CD4-positive, alpha-beta T cell treated with Interleukin-6 at 100 ng/mL for 8 hours (primary cell): Measurements from ENCODE around the gene ARL16.
"Not testable (repeated sequence)": the region's sequence is repeated elsewhere in the genome, so short reads cannot be mapped to it uniquely, and the experiment has no call there.

Experiments
- DNase-seq: peaks from one replicate; pipeline ENCODE4 v3.0.0-alpha.2; 2020; ENCODE audit warnings: mixed read lengths, low spot score

The ARL16 gene

DNA sequence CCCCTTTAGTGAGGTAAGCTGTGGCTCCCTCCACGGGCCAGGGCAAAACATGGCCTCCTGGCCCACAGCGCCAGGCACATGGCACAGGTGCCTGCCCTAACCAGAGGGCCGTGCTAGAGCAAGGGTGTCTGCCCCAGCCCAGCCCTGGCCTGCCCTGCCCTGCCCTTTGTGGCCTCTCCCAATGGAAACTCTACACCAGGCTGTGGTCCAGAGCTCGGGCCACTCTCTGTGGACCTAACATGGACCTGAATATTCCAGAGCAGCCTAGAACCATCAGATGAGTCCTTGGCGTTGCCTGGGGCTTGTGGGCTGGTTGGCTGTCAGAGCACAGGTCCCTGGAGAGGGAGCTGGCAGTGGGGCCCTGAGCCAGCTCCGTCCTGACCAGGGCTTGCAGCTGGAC lies 11.6 kb upstream of the ARL16 start:
- no peak for DNase-seq

DNA sequence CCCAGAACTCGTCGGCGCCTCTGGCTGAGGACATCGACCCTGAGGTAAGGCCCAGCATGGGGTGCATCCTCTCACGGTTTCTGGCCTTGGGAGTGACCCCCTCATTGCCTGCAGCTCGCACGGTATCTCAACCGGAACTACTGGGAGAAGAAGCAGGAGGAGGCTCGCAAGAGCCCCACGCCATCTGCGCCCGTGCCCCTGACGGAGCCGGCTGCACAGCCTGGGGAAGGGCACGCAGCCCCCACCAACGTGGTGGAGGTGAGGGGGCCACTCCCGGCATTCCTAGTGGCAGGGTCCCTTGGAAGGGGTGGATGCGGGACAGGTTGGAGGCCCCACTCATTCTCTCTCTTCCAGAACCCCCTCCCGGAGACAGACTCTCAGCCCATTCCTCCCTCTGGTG lies 11.2 kb upstream of the ARL16 start:
- no peak for DNase-seq

- DNase-seq = no peak
Observed at GRCh38 chr17:81693509-81694210, 10.1 kb upstream of the ARL16 start.

GRCh38 chr17:81691608-81692007 lies 8.0 kb upstream of the ARL16 start:
- no peak for DNase-seq

GRCh38 chr17:81691196-81691595 lies 7.6 kb upstream of the ARL16 start:
- no peak for DNase-seq

DNA sequence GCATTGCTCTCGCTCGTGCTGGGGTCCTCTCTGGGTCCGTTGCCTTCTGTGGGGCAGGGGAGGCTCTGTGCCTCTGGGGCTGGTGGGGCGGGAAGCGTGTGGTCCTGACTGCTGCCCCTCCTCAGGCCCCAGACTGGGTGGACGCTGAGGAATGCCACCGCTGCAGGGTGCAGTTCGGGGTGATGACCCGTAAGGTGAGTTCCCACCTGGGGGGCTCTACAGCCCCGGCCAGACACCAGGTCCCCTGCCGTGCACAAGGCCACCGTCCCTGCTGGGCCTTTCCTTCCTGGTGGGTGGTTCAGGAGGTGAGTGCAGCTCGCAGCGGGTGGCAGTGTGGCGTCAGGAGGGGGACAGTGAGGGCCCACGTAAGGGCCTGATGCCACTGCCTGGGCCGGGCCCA lies 7.0 kb upstream of the ARL16 start:
- DNase-seq = no peak

DNA sequence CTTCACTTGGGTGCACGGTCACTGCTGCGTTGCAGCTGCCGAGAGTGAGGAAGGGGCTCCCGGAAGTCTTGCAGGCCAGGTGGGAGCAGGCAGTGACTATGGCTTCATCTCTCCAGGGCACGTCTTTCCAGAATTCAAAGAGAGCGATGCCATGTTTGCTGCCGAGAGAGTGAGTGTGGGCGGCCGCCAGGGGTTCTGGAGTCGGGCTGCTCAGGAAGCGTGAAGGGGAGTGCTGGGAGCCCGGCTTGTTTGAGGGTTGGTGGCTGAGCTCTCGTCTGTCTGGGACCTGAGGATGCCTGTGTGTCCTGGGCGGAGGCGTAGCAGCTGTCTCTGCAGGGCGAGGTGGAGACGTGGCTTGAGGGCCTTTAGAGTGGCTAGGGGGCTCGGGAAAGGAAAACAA lies 6.5 kb upstream of the ARL16 start:
- no peak for DNase-seq

GRCh38 chr17:81688616-81689015 lies 5.0 kb upstream of the ARL16 start:
- no peak for DNase-seq

DNA sequence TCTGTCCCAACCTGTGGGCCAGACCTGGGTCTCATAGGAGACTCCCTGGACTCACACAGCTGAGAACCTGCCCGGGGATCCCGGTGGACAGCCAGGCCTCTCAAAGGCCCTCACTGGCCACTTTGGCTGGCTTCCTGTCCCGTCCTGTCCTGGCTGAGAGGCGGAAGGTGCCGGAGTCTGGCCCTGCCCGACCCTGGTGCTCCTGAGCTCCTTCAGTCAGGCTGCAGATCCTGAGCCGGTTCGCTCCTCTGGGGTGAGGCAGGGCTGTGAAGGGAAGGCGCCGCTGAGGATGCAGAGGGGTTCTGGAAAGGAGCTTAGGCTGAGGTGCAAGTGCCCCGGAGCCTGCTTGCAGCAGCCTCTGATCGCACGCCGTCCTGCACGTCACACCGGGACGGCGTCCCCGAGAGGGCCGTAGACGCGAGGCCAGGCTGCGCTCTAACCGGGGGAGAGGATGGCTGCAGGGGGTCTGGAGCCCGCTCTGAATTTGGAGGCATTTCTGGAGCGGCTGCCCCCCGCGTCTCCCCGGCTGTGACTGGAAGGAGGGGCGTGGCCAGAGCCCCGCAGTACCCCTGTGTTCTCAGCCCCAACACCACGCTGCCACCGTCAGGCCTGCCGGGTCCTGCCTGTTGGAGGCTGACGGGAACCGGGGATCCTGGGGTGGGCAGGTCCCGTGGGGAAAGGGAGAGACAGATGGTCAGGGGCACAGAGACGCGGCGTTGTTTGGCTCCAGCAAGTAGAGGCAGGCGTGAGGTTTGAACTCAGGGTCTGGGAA lies 4.4 kb upstream of the ARL16 start:
- no peak for DNase-seq

GRCh38 chr17:81686614-81687013 lies 3.0 kb upstream of the ARL16 start:
- DNase-seq = no peak

DNA sequence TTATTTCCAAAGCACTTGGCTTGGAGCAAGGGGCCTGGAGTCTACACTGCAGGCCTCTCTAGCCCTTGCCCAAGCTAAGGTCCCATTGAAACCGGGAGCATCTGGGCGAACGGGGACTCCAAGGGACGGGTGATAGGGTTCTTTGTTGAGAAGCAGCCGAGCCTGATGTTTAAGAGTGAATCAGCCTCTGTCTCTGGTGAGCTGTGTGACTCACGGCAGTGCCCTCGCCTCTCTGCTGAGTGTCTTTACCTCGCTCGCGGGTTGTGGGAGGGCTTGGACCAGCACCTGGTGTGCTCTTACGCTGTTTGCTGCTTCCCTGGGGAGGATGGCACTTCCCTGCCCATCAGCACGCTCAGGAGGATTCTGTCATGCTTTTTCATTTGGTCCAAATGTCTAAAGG lies 1.5 kb upstream of the ARL16 start:
- DNase-seq = no peak

DNA sequence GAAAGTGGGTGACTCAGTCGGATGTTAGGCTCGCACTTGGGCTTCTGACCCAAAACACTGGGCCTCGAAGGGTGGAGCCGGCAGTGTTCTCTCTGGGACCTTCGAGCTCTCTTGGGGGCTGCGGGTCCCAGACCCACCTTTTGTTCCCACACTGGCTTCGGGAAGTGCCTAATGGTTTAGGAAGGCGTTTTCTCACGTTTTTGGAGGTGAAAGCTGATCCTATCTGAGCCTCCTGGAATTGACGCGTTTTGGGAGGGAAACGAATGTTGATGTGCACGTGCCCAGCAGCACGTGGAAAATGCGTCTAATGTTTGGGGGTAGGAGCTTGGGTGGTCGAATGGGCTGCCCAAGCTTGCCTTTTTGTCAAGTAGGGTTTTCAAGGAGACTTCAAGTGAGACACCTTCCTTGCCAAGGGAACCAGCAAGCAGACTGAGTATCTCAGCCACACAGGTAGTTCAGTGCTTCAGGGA lies 880 bp upstream of the ARL16 start:
- DNase-seq = no peak

DNA sequence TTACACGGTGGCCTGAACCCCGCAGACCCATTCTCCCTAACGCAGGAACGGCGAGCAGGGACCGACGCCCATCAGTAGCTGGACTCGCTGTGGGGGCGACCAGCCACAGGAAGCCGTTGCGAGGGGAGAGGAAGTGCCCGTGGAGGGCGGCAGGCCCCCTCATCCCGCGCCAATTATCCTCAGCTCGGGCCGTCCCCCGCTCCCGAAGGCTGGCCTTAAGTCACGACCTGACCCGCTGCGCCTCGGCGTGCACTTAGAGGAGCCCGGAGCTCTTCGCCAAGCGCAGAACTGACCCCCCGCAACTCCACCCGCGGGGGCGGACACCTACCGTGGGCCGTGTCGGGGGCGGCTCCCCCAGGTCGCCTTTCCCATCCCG lies 401 bp downstream of the ARL16 start:
- no peak for DNase-seq

DNA sequence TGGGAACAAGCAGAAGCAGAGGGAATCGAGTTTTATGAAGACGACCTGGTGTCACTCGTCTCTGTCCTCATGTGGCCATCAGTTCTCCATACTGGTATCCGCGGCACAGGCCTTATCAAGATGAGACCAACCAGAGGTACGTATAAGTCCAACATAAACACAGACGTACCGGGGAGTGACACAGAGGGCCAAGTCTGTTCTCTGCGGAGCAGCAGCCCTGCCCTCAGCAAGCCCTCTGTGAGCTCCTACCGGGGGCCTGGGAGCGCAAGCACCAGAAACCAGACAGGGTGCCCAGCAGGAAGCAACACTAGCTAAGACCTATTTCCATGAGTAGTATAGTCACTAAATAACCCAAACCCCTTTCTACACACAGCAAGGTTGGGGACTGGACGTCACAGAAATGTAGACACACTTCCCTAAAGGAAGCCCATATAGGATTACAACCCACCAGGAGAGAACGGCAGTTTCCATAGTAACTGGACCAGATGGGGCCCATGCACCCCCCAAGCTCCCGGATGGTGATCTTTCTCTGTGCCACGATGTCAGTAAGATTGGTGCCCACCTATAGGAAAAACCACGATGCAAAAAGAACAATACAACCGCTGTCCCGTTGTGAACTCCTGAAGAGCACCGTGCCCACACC lies 911 bp downstream of the ARL16 start:
- no peak for DNase-seq

DNA sequence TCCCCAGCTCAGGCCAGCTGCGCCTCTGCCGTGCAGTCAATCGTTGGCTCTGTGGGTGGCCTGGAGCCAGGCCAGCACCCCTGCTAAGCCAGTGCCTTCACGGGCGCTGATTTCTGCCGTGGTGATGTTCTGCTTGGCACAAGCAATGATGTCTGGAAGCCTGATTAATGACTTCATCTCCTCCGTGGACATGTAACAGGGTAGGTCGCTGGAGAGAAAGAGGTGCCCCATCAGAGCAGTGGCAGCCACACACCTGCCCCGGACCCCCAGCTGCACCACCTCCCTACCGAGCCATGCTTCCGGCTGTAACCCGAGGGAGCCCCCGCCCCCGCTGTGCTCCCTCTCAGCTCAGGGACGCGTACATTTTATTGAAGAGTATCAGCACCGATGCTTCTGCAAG lies 1.9 kb downstream of the ARL16 start:
- DNase-seq = no peak

DNA sequence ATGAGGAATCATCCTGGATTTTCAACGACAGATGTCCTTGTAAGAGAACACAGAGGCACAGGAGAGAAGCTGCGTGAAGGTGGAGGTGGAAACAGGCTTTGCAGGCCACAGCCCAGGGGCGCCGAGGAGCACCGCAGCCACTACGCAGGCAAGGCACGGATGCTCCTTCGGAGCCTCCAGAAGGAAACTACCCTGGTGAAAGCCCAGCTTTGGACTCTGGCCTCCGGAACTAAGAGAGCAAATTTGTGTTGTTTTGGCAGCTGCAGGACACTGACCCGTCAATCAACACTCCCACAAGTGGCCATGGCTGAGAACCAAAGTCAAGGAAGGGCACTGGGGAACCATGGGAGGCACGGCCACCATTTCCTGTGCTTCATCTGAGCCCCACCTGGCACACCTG lies 3.4 kb downstream of the ARL16 start:
- DNase-seq = no peak

DNA sequence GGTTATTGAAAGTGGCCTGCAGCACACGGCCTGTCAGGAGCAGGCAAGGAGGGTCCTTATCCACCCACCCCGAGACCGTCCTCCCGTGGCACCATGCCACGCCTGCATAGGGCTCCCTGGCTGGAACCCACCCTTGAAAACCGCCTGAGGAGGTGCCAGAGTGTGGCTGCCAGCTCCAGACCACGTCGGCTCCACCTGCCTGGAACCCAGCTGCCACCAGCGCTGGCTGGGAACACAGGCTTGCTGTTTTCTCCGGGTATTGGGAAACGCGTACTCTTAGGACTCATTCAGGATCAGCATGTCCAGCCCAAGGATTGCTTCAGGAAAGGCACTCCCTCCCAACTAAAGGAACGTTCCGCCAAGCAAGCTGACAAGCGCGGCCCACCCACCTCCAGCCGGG lies 6.7 kb downstream of the ARL16 start:
- DNase-seq = no peak

DNA sequence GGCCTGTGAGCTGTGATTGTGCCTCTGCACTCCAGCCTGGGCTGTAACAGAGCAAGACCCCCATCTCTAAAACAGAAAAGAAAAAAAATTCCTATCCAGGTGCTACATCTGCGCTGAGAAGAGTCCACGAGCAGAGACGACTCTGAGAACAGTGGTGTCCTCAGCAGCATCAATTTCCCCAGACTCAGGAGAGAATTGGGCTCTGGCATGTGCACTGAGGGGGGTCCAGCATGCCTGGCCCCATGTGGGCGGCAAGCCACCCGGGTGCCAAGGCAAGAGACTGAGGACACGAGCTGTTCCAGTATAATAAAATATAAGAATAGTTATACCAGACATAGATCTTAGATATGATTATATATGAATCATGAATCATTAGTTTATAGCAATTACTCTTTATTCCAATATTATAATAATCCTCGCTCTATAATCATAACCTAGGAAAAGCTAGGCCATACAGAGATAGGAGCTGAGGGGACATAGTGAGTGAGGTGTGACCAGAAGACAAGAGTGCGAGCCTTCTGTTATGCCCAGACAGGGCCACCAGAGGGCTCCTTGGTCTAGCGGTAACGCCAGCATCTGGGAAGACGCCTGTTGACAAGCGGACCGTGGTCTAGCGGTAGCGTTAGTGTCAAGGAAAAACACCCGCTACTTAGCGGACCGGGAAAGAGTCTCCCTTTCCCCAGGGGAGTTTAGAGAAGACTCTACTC lies 7.9 kb downstream of the ARL16 start:
- DNase-seq = not testable (repeated sequence)

GRCh38 chr17:81673561-81674258 lies 9.9 kb downstream of the ARL16 start:
- no peak for DNase-seq

DNA sequence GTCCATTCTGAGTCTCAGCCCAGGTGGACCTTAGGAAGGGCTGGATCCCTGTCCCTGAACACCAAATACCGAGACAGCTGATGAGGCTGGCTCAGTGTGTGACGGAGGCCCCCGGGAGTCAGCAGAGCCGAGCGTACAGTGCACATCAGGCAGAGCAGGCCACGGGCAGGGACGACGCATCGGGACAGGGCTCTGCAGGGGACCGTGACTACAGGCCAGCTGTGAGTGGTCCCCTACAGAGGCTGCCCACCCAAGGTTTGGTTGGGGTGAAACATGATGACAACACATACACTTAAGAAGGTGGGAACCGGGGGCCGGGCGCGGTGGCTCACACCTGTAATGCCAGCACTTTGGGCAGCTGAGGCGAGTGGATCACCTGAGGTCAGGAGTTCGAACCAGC lies 10.6 kb downstream of the ARL16 start:
- no peak for DNase-seq

DNA sequence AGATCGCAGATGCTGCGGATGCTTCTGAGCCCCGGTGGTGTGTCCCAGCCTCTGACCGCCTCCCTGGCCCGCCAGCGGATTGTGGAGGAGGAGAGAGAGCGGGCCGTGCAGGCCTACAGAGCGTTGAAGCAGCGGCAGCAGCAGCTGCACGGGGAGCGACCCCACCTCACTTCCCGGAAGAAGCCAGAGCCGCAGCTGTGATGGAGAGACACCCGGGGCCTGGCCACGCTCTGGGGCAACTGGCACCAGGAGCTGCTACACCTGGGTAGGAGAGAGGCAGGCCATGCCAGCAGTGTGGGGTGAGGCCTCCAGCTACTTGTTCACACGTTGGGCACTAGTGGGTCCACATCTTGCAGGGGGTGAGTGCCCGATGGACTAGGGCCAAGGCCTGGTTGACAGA lies 11.1 kb downstream of the ARL16 start:
- DNase-seq = no peak

GRCh38 chr17:81667754-81668153 lies 15.8 kb downstream of the ARL16 start:
- DNase-seq = no peak
